ENCODE data around the gene GLOD5. TPM values are rescaled to one million over a fixed set of nuclear protein-coding genes. Genes with fewer than 3 reads are reported as not detected.
"Not testable (repeated sequence)": the region's sequence is repeated elsewhere in the genome, so short reads cannot be mapped to it uniquely, and the experiment has no call there.

The GLOD5 gene
- total RNA-seq, 1 donor from 2014 or later = not detected

GRCh38 chrX:48816014-48816810, 54.7 kb downstream of the GLOD5 start:
- Mint-ChIP-seq H3K9me3 (no peaks in the 10 kb centered on the region), H3K27ac (no peak overlapping the region), H3K4me1 (no peaks in the 10 kb centered on the region), H3K36me3 (ENCODE audit: low read depth) (peaks cover 51% of the 10 kb centered on the region), H3K4me3 (no peak overlapping the region), H3K27me3 (no peaks in the 10 kb centered on the region)
- intact Hi-C loops (cut with micrococcal nuclease) = no loop called here
- POLR2A ChIA-PET = no interaction called here
- CTCF ChIA-PET = no interaction called here
- no peak for ATAC-seq (ENCODE audit: low read depth)
- DNase-seq = no peak
- no peak for TF ChIP-seq CTCF (IDR thresholded peaks at IDR 0.05)

- Mint-ChIP-seq H3K36me3 (ENCODE audit: low read depth) (peaks cover 53% of the 10 kb centered on the region), H3K4me1 (no peaks in the 10 kb centered on the region), H3K27ac (no peak overlapping the region), H3K9me3 (no peaks in the 10 kb centered on the region), H3K4me3 (no peak overlapping the region), H3K27me3 (no peaks in the 10 kb centered on the region)
- intact Hi-C loops (cut with micrococcal nuclease) = no loop called here
- ChIA-PET POLR2A (no interaction called here), CTCF (no interaction called here)
- no peak for ATAC-seq (ENCODE audit: low read depth)
- DNase-seq = no peak
- no peak for TF ChIP-seq CTCF (IDR thresholded peaks at IDR 0.05)
These were observed 56.6 kb downstream of the GLOD5 start for GRCh38 chrX:48818098-48818497.

GRCh38 chrX:48818866-48819265, 57.3 kb downstream of the GLOD5 start:
- H3K4me1 Mint-ChIP-seq = no peaks in the 10 kb centered on the region
- ChIA-PET CTCF (no interaction called here), POLR2A (no interaction called here)
- H3K9me3 Mint-ChIP-seq = no peaks in the 10 kb centered on the region
- intact Hi-C loops (cut with micrococcal nuclease) = no loop called here
- H3K36me3 Mint-ChIP-seq (ENCODE audit: low read depth) = peaks cover 52% of the 10 kb centered on the region
- ATAC-seq (ENCODE audit: low read depth) (no peak), DNase-seq (no peak)
- no peak overlapping the region for H3K4me3 Mint-ChIP-seq
- no peak for TF ChIP-seq CTCF (IDR thresholded peaks at IDR 0.05)
- no peak overlapping the region for H3K27ac Mint-ChIP-seq
- no peaks in the 10 kb centered on the region for H3K27me3 Mint-ChIP-seq

DNA sequence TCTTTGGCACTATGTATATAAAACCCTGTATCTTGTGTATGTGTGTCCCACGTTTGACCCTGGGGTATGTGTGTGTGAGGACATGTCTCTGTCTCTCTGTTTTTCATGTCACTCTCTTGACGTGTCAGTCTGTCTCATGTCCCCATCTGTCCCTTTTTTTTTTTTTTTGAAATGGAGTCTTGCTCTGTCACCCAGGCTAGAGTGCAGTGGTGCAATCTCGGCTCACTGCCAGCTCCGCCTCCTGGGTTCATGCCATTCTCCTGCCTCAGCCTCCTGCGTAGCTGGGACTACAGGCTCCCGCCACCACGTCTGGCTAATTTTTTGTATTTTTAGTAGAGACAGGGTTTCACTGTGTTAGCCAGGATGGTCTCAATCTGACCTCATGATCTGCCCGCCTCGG, 57.8 kb downstream of the GLOD5 start:
- CTCF ChIA-PET; H3K27ac Mint-ChIP-seq; H3K4me3 Mint-ChIP-seq; intact Hi-C loops (cut with micrococcal nuclease); DNase-seq; H3K27me3 Mint-ChIP-seq; H3K9me3 Mint-ChIP-seq; H3K4me1 Mint-ChIP-seq; POLR2A ChIA-PET; ATAC-seq (ENCODE audit: low read depth): not testable (repeated sequence)
- peaks cover 48% of the 10 kb centered on the region for H3K36me3 Mint-ChIP-seq (ENCODE audit: low read depth)

DNA sequence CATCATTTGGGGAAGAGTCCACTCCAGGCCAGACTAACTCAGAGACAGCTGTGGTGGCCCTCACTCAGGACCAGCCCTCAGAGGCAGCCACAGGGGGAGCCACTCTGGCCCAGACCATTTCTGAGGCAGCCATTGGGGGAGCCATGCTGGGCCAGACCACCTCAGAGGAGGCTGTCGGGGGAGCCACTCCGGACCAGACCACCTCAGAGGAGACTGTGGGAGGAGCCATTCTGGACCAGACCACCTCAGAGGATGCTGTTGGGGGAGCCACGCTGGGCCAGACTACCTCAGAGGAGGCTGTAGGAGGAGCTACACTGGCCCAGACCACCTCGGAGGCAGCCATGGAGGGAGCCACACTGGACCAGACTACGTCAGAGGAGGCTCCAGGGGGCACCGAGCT, 61.5 kb downstream of the GLOD5 start:
- H3K9me3 Mint-ChIP-seq = no peaks in the 10 kb centered on the region
- CTCF ChIA-PET = no interaction called here
- intact Hi-C loops (cut with micrococcal nuclease) = loop anchor here (5.0 kb wide), 1 partner anchor 124 kb away; no protein-coding TSS in a partner anchor
- TF ChIP-seq CTCF (IDR thresholded peaks at IDR 0.05) = no peak
- H3K36me3 Mint-ChIP-seq (ENCODE audit: low read depth) = peaks cover 42% of the 10 kb centered on the region
- no peak overlapping the region for H3K27ac Mint-ChIP-seq
- ATAC-seq (ENCODE audit: low read depth) = no peak
- peaks cover 8% of the 10 kb centered on the region for H3K27me3 Mint-ChIP-seq
- POLR2A ChIA-PET = no interaction called here
- peaks cover 7% of the 10 kb centered on the region for H3K4me1 Mint-ChIP-seq
- H3K4me3 Mint-ChIP-seq = no peak overlapping the region
- no peak for DNase-seq

Other genes starting within 250 kb of the GLOD5 start
- gene EBP, start 239.9 kb upstream of the GLOD5 start, total RNA-seq = 72.4 and 75.5 TPM in 2 replicates
- 16.4 and 19.4 TPM in 2 replicates for gene TBC1D25, start 222.0 kb upstream of the GLOD5 start, total RNA-seq
- gene RBM3, start 187.3 kb upstream of the GLOD5 start, total RNA-seq = 381 and 394 TPM in 2 replicates
- 73.4 and 75.8 TPM in 2 replicates for gene WDR13, start 164.3 kb upstream of the GLOD5 start, total RNA-seq
- 101 and 102 TPM in 2 replicates for gene WAS, start 77.9 kb upstream of the GLOD5 start, total RNA-seq
- gene SUV39H1, start 65.0 kb upstream of the GLOD5 start, total RNA-seq = 9.1 and 10.8 TPM in 2 replicates
- not detected in 2 replicates for gene GATA1, start 24.8 kb downstream of the GLOD5 start, total RNA-seq
- gene HDAC6, start 40.3 kb downstream of the GLOD5 start, total RNA-seq = 139 and 144 TPM in 2 replicates
- not detected in 2 replicates for gene ERAS, start 64.8 kb downstream of the GLOD5 start, total RNA-seq
- not detected in 2 replicates for gene PCSK1N, start 73.9 kb downstream of the GLOD5 start, total RNA-seq
- 47.8 and 52.6 TPM in 2 replicates for gene TIMM17B, start 136.0 kb downstream of the GLOD5 start, total RNA-seq
- gene PQBP1, start 136.2 kb downstream of the GLOD5 start, total RNA-seq = 81.6 and 91.5 TPM in 2 replicates
- gene SLC35A2, start 149.9 kb downstream of the GLOD5 start, total RNA-seq = 17.3 and 18.4 TPM in 2 replicates
- 321 and 351 TPM in 2 replicates for gene PIM2, start 157.3 kb downstream of the GLOD5 start, total RNA-seq
- gene OTUD5, start 195.9 kb downstream of the GLOD5 start, total RNA-seq = 76.0 and 78.1 TPM in 2 replicates
- gene KCND1, start 210.1 kb downstream of the GLOD5 start, total RNA-seq = 0.66 and 1.8 TPM in 2 replicates
- 97.3 and 117 TPM in 2 replicates for gene GRIPAP1, start 240.5 kb downstream of the GLOD5 start, total RNA-seq